ENCODE data around the gene S100A13.

DNA sequence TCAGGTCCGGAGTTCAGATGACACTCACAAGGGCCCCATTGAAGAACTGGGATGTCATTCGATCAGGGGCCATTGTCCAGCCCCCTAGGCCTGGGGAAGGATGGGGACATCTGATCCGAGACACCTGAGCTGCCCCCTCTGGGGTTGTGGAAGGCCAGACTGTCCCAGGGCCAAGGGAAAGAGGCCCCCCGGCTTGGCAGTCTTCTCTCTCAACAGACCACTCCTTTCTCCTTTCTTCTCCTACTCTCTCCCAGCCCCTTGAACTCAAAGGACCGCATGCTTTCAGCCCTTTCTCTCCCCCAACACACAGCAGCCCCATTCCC lies 2.0 kb upstream of the S100A13 start:
- TF ChIP-seq CTCF (IDR thresholded peaks at IDR 0.05; ENCODE audit: borderline replicate concordance, extremely low read depth, low read length, poor library complexity, severe bottlenecking) (no peak), EZH2 (IDR thresholded peaks at IDR 0.05; ENCODE audit: borderline replicate concordance, low read depth, low read length, severe bottlenecking) (no peak)
